HG03175 (cell line): ENCODE data around the gene KIF22.
A peak's percentile ranks its signal among the peaks of the same experiment; 100 is the strongest.
"Not testable (repeated sequence)": the region's sequence is repeated elsewhere in the genome, so short reads cannot be mapped to it uniquely, and the experiment has no call there.

Experiments
- ATAC-seq: cut with Tn5 transposase; IDR thresholded peaks from one replicate; pipeline ENCODE4 v1.9.1; 2021; ENCODE audit warnings: mild to moderate bottlenecking, moderate library complexity; ENCODE audit not compliant: unreplicated experiment

Gene KIF22

GRCh38 chr16:29790183-29790948 lies at the start of gene KIF22:
KIF22 (plus strand) TSS chr16:29790751; CDS start chr16:29790760, 9 bp downstream.
- ATAC-seq: peak; percentile 91

GRCh38 chr16:29742683-29743275 lies 47.8 kb upstream of the KIF22 start:
- no peak for ATAC-seq

GRCh38 chr16:29743475-29743826 lies 47.1 kb upstream of the KIF22 start:
- ATAC-seq: no peak

- no peak for ATAC-seq
Observed at GRCh38 chr16:29743827-29744531, 46.6 kb upstream of the KIF22 start.

- no peak for ATAC-seq
Observed at GRCh38 chr16:29744541-29745101, 45.9 kb upstream of the KIF22 start.

GRCh38 chr16:29745121-29745852 lies 45.3 kb upstream of the KIF22 start:
- peak; percentile 46 for ATAC-seq

- peak; percentile 86 for ATAC-seq
Observed at GRCh38 chr16:29745853-29746345, 44.7 kb upstream of the KIF22 start, which contains the start of gene C16orf54. C16orf54 (minus strand) TSS chr16:29745990; CDS start chr16:29744951, 1,039 bp downstream.

GRCh38 chr16:29746518-29746917 lies 44.0 kb upstream of the KIF22 start:
- not testable (repeated sequence) for ATAC-seq

GRCh38 chr16:29747947-29748759 lies 42.4 kb upstream of the KIF22 start:
- ATAC-seq: no peak

GRCh38 chr16:29748760-29749149 lies 41.8 kb upstream of the KIF22 start:
- not testable (repeated sequence) for ATAC-seq

- no peak for ATAC-seq
Observed at GRCh38 chr16:29753516-29753915, 37.0 kb upstream of the KIF22 start.

- ATAC-seq: no peak
Observed at GRCh38 chr16:29756654-29757053, 33.9 kb upstream of the KIF22 start.

- not testable (repeated sequence) for ATAC-seq
Observed at GRCh38 chr16:29757086-29757485, 33.5 kb upstream of the KIF22 start.

GRCh38 chr16:29757950-29758466 lies 32.5 kb upstream of the KIF22 start:
- no peak for ATAC-seq

GRCh38 chr16:29760567-29761279 lies 29.8 kb upstream of the KIF22 start:
- ATAC-seq: no peak

- ATAC-seq: not testable (repeated sequence)
Observed at GRCh38 chr16:29761280-29761651, 29.3 kb upstream of the KIF22 start.

- no peak for ATAC-seq
Observed at GRCh38 chr16:29761882-29762281, 28.7 kb upstream of the KIF22 start.

- no peak for ATAC-seq
Observed at GRCh38 chr16:29763326-29763725, 27.2 kb upstream of the KIF22 start.
